Tibial artery (tissue), 4 donors: ENCODE measurements around the gene STK36.

Experiments
- DNase-seq, 2 donors: peaks; one replicate each; pipeline ENCODE4 v3.0.0-alpha.2; 2019
- H3K27ac ChIP-seq, 2 donors: fragments of 200-600 bp; sonication (generic) in 1 of 2; 1 replicate in 1 of 2; 2 replicates in 1 of 2; pipeline ENCODE4 v1.5.1; 2018 to 2019; ENCODE audit warnings: mild to moderate bottlenecking in 1 of 2
- H3K27me3 ChIP-seq, 2 donors: fragments of 200-600 bp; sonication (generic) in 1 of 2; one replicate each; pipeline versions ENCODE4 v1.5.1 to v1.6.0; 2016 to 2019
- H3K36me3 ChIP-seq, 3 donors: fragments of 200-600 bp; sonication (generic) in 2 of 3; one replicate each; pipeline ENCODE4 v1.5.1; 2016 to 2019; ENCODE audit warnings: mild to moderate bottlenecking in 2 of 3
- H3K4me1 ChIP-seq, 4 donors: fragments of 200-600 bp; sonication (generic) in 2 of 4; 1 replicate in 3 of 4; 2 replicates in 1 of 4; pipeline ENCODE4 v1.5.1; 2016 to 2019
- H3K4me3 ChIP-seq, 2 donors: fragments of 200-600 bp; sonication (generic) in 1 of 2; 1 replicate in 1 of 2; 2 replicates in 1 of 2; pipeline ENCODE4 v1.5.1; 2018 to 2019; ENCODE audit warnings: mild to moderate bottlenecking in 2 of 2
- H3K9me3 ChIP-seq, 3 donors: fragments of 200-600 bp; sonication (generic) in 1 of 3; one replicate each; pipeline ENCODE4 v1.5.1; 2016 to 2019
- intact Hi-C: fragments of 100-400 bp; cut with DNase I; formaldehyde crosslinking; loops from one replicate; pipeline ENCODE4 v1.15.0; 2023; ENCODE audit warnings: low total_unique reads
- TF ChIP-seq, protein P1 (sequence below), 2 experiments: fragments of 200-600 bp in 1 of 2; fragments of 450-650 bp in 1 of 2; IDR thresholded peaks; one replicate each; pipeline ENCODE4 v1.5.1; 2017 to 2019; ENCODE audit warnings: antibody characterized with exemption in 2 of 2, mild to moderate bottlenecking in 1 of 2, moderate library complexity in 1 of 2

Gene STK36

GRCh38 chr2:218643751-218644310 lies 28.1 kb upstream of the STK36 start:
- intact Hi-C loops, result no loop called here
- H3K36me3 ChIP-seq, result peaks cover 84 to 97% (median 96%) of the 10 kb centered on the region in 3 donors
- H3K9me3 ChIP-seq, result no peaks in the 10 kb centered on the region
- no peak overlapping the region for H3K4me3 ChIP-seq
- DNase-seq, result no peak
- H3K27ac ChIP-seq, result no peak overlapping the region
- H3K4me1 ChIP-seq, result no peaks in the 10 kb centered on the region
- TF ChIP-seq, protein P1, sequence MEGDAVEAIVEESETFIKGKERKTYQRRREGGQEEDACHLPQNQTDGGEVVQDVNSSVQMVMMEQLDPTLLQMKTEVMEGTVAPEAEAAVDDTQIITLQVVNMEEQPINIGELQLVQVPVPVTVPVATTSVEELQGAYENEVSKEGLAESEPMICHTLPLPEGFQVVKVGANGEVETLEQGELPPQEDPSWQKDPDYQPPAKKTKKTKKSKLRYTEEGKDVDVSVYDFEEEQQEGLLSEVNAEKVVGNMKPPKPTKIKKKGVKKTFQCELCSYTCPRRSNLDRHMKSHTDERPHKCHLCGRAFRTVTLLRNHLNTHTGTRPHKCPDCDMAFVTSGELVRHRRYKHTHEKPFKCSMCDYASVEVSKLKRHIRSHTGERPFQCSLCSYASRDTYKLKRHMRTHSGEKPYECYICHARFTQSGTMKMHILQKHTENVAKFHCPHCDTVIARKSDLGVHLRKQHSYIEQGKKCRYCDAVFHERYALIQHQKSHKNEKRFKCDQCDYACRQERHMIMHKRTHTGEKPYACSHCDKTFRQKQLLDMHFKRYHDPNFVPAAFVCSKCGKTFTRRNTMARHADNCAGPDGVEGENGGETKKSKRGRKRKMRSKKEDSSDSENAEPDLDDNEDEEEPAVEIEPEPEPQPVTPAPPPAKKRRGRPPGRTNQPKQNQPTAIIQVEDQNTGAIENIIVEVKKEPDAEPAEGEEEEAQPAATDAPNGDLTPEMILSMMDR (IDR thresholded peaks at IDR 0.05), result no peak
- no peaks in the 10 kb centered on the region for H3K27me3 ChIP-seq

DNA sequence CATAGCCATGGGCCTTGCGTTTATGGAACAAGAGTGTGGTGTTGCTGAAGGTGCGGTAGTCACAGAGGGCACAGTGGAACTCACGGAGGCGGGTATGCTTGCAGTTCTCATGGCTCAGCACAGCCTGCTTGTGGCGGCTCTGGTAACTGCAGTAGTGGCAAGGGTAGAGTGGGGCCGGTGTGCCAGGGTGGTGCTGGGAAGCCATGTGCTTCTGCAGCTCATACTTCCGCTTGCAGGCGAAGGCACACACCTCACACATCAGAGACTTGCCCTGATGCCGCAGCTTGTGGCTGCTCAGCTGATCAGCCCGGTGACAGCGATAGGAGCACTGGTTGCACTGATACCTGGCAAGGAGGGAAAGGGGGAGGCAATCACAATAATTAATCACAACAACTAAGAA lies 27.2 kb upstream of the STK36 start:
- Histone ChIP-seq H3K36me3 (peaks cover 85 to 96% (median 96%) of the 10 kb centered on the region in 3 donors), H3K4me1 (no peaks in the 10 kb centered on the region), H3K27me3 (no peaks in the 10 kb centered on the region), H3K27ac (no peak overlapping the region), H3K4me3 (no peak overlapping the region), H3K9me3 (no peaks in the 10 kb centered on the region)
- no peak for DNase-seq
- intact Hi-C loops, result no loop called here
- TF ChIP-seq, protein P1 (IDR thresholded peaks at IDR 0.05), result no peak

DNA sequence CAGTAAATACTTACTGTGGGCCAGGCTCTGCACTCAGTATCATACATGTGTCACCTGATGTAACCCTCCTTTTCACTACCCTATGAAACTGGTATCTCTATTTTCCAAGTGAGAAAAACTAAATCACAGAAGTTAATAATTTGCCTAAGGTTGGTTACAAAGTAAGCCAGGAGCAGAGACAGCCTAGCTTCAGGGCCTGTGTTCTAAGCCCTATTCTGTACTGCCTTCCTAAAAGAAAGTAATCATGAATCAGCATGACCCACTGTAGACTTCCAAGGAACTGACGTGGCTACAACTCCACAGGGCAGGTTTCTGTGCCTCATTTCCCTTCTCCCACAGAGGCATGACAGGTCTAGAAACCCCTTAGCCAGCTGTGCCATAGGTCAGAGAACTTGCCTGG lies 26.8 kb upstream of the STK36 start:
- DNase-seq, result no peak
- intact Hi-C loops, result no loop called here
- Histone ChIP-seq H3K9me3 (no peaks in the 10 kb centered on the region), H3K4me1 (no peaks in the 10 kb centered on the region), H3K36me3 (peaks cover 83 to 96% (median 94%) of the 10 kb centered on the region in 3 donors), H3K4me3 (no peak overlapping the region), H3K27ac (no peak overlapping the region), H3K27me3 (no peaks in the 10 kb centered on the region)
- TF ChIP-seq, protein P1 (IDR thresholded peaks at IDR 0.05), result no peak

GRCh38 chr2:218648088-218648786 lies 23.6 kb upstream of the STK36 start:
- intact Hi-C loops, result no loop called here
- Histone ChIP-seq H3K36me3 (peaks cover 74 to 96% (median 93%) of the 10 kb centered on the region in 3 donors), H3K27me3 (no peaks in the 10 kb centered on the region), H3K27ac (no peak overlapping the region), H3K9me3 (no peaks in the 10 kb centered on the region), H3K4me1 (no peaks in the 10 kb centered on the region), H3K4me3 (no peak overlapping the region)
- DNase-seq, result peak in 1 of 2 donors; percentile 43
- TF ChIP-seq, protein P1 (IDR thresholded peaks at IDR 0.05), result peak; percentile 58 to 77

DNA sequence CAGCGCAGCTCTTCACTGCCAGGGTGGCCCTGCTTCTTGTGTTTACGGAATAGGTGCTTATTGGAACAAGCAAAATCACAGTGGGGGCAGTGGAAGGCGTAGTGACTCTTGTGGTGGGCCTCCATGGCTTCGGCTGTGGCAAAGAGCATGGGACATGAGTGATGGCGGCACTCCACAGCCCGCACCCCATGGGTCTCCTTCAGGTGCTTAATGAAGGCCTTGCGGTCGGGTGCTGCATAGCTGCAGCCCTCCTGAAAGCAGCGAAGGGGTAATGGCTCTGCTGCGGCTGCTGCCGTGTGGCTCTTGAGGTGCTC lies 23.1 kb upstream of the STK36 start:
- Histone ChIP-seq H3K36me3 (peaks cover 70 to 96% (median 93%) of the 10 kb centered on the region in 3 donors), H3K9me3 (no peaks in the 10 kb centered on the region), H3K27ac (no peak overlapping the region), H3K4me3 (no peak overlapping the region), H3K27me3 (no peaks in the 10 kb centered on the region), H3K4me1 (no peaks in the 10 kb centered on the region)
- TF ChIP-seq, protein P1 (IDR thresholded peaks at IDR 0.05), result no peak
- no peak for DNase-seq
- intact Hi-C loops, result no loop called here
